ENCODE results near the gene MUC4. TPM values are rescaled to one million over a fixed set of nuclear protein-coding genes. Genes with fewer than 3 reads are reported as not detected.
"Not testable (repeated sequence)": the region's sequence is repeated elsewhere in the genome, so short reads cannot be mapped to it uniquely, and the experiment has no call there.

The MUC4 gene
- total and polyA plus RNA-seq, 2 experiments from 2014 or later: 1.3 TPM

DNA sequence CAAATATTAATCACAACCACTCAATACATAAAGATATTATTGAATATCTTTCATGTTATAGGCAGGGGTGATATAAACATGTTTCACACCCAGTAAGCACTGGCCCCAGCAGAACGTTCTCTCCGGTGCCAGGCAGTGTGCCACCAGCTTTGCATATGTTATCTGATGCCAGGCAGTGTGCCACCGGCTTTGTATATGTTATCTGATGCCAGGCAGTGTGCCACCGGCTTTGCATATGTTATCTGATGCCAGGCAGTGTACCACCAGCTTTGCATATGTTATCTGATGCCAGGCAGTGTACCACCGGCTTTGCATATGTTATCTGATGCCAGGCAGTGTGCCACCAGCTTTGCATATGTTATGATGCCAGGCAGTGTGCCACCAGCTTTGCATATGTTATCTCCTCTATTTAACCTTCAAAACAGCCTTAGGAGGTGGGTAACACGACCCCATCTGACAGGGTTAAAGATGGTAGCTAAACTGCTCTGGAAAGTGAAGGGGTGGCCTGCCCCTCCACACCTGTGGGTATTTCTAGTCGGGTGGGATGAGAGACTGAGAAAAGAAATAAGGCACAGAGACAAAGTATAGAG is 84.0 kb downstream of the MUC4 start (continued):
- TF ChIP-seq, protein P1, sequence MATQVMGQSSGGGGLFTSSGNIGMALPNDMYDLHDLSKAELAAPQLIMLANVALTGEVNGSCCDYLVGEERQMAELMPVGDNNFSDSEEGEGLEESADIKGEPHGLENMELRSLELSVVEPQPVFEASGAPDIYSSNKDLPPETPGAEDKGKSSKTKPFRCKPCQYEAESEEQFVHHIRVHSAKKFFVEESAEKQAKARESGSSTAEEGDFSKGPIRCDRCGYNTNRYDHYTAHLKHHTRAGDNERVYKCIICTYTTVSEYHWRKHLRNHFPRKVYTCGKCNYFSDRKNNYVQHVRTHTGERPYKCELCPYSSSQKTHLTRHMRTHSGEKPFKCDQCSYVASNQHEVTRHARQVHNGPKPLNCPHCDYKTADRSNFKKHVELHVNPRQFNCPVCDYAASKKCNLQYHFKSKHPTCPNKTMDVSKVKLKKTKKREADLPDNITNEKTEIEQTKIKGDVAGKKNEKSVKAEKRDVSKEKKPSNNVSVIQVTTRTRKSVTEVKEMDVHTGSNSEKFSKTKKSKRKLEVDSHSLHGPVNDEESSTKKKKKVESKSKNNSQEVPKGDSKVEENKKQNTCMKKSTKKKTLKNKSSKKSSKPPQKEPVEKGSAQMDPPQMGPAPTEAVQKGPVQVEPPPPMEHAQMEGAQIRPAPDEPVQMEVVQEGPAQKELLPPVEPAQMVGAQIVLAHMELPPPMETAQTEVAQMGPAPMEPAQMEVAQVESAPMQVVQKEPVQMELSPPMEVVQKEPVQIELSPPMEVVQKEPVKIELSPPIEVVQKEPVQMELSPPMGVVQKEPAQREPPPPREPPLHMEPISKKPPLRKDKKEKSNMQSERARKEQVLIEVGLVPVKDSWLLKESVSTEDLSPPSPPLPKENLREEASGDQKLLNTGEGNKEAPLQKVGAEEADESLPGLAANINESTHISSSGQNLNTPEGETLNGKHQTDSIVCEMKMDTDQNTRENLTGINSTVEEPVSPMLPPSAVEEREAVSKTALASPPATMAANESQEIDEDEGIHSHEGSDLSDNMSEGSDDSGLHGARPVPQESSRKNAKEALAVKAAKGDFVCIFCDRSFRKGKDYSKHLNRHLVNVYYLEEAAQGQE (IDR thresholded peaks at IDR 0.05; ENCODE audit: unreplicated experiment): no peak

DNA sequence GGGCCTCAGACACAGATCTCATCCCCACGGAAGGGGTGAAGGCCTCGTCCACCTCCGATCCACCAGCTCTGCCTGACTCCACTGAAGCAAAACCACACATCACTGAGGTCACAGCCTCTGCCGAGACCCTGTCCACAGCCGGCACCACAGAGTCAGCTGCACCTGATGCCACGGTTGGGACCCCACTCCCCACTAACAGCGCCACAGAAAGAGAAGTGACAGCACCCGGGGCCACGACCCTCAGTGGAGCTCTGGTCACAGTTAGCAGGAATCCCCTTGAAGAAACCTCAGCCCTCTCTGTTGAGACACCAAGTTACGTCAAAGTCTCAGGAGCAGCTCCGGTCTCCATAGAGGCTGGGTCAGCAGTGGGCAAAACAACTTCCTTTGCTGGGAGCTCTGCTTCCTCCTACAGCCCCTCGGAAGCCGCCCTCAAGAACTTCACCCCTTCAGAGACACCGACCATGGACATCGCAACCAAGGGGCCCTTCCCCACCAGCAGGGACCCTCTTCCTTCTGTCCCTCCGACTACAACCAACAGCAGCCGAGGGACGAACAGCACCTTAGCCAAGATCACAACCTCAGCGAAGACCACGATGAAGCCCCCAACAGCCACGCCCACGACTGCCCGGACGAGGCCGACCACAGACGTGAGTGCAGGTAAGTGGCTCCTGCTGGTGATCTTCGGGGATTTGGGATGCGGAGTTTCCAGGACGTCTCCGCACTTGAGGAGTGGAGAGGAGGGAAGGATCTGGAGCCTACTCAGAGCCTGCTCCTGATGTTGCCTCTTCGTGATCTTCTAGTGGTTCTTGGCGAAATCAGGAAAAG is 85.6 kb downstream of the MUC4 start:
- not testable (repeated sequence) for H3K27ac ChIP-seq (ENCODE audit: low read depth); H2AFZ ChIP-seq; DNase-seq (ENCODE audit: low spot score); H3K4me1 Mint-ChIP-seq; H3K4me3 ChIP-seq; H3K4me1 ChIP-seq (ENCODE audit: insufficient read depth); H3K27me3 ChIP-seq (ENCODE audit: insufficient read depth); H3K27ac Mint-ChIP-seq; H3K36me3 ChIP-seq (ENCODE audit: insufficient read depth); H3K36me3 Mint-ChIP-seq (ENCODE audit: low read depth); H3K4me2 ChIP-seq; H3K27me3 Mint-ChIP-seq (ENCODE audit: insufficient read depth, low read depth, poor library complexity); H3K9me3 Mint-ChIP-seq; H3K79me2 ChIP-seq (replicated peaks; ENCODE audit: insufficient read depth); H3F3A ChIP-seq (replicated peaks; ENCODE audit: low read depth); H4K20me1 ChIP-seq (replicated peaks; ENCODE audit: insufficient read depth); ATAC-seq; H3K4me3 Mint-ChIP-seq; H3K9me2 ChIP-seq (ENCODE audit: insufficient read depth)

DNA sequence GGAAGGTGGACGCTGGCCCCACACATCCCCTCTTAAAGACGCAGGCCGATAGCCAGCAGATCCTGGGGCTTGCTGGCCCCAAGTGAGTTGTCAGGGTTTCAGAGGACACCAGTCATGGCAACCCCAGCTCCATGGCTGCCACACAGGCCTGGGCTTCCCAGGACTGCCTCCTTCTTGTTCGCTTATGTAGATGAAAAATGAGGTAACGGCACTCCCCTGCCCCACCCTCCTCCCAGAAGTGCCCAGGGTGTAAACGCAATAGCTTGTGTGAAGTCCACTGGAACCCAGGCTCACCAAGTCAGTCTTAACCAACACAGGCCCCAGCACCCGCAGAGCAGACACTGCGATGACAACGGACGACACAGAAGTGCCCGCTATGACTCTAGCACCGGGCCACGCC is 87.4 kb downstream of the MUC4 start:
- not testable (repeated sequence) for H3K36me3 Mint-ChIP-seq (ENCODE audit: low read depth); H3F3A ChIP-seq (replicated peaks; ENCODE audit: low read depth); H4K20me1 ChIP-seq (replicated peaks; ENCODE audit: insufficient read depth); H3K27ac Mint-ChIP-seq; H3K9me3 Mint-ChIP-seq; H3K4me1 Mint-ChIP-seq; H3K27me3 Mint-ChIP-seq (ENCODE audit: insufficient read depth, low read depth, poor library complexity); H2AFZ ChIP-seq; H3K4me3 Mint-ChIP-seq; H3K27me3 ChIP-seq (ENCODE audit: insufficient read depth); DNase-seq (ENCODE audit: low spot score); H3K27ac ChIP-seq (ENCODE audit: low read depth); H3K9me2 ChIP-seq (ENCODE audit: insufficient read depth); ATAC-seq; H3K4me2 ChIP-seq; H3K36me3 ChIP-seq (ENCODE audit: insufficient read depth); H3K4me3 ChIP-seq; H3K79me2 ChIP-seq (replicated peaks; ENCODE audit: insufficient read depth); H3K4me1 ChIP-seq (ENCODE audit: insufficient read depth)

DNA sequence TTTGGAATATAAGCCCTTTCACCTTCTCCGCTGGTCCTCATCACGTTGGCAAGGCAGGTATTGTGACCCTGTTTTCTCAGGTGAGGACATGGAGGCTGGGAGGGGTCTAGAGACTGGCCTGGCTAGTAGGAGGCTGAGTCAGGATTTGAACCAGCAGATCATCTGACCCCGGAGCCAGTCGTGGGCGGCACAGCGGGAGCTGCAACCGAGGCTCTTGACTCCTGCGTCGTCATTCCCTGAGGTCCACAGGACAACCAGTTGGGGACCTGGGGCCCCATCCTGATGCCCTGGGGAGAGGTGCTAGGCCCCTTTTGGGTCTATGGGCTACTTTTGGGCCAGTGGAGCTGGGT is 88.8 kb downstream of the MUC4 start:
- not testable (repeated sequence) for H3K4me3 Mint-ChIP-seq; H3K4me2 ChIP-seq; ATAC-seq; H3K36me3 ChIP-seq (ENCODE audit: insufficient read depth); H3K27ac Mint-ChIP-seq; H3F3A ChIP-seq (replicated peaks; ENCODE audit: low read depth); H3K27me3 ChIP-seq (ENCODE audit: insufficient read depth); H3K36me3 Mint-ChIP-seq (ENCODE audit: low read depth); H3K27ac ChIP-seq (ENCODE audit: low read depth); H3K4me3 ChIP-seq; H3K79me2 ChIP-seq (replicated peaks; ENCODE audit: insufficient read depth); H3K9me2 ChIP-seq (ENCODE audit: insufficient read depth); H4K20me1 ChIP-seq (replicated peaks; ENCODE audit: insufficient read depth); DNase-seq (ENCODE audit: low spot score); H2AFZ ChIP-seq; H3K27me3 Mint-ChIP-seq (ENCODE audit: insufficient read depth, low read depth, poor library complexity); H3K9me3 Mint-ChIP-seq
- H3K4me1 Mint-ChIP-seq: peaks cover 18% of the 10 kb centered on the region
- H3K4me1 ChIP-seq (ENCODE audit: insufficient read depth): peaks cover 22% of the 10 kb centered on the region

DNA sequence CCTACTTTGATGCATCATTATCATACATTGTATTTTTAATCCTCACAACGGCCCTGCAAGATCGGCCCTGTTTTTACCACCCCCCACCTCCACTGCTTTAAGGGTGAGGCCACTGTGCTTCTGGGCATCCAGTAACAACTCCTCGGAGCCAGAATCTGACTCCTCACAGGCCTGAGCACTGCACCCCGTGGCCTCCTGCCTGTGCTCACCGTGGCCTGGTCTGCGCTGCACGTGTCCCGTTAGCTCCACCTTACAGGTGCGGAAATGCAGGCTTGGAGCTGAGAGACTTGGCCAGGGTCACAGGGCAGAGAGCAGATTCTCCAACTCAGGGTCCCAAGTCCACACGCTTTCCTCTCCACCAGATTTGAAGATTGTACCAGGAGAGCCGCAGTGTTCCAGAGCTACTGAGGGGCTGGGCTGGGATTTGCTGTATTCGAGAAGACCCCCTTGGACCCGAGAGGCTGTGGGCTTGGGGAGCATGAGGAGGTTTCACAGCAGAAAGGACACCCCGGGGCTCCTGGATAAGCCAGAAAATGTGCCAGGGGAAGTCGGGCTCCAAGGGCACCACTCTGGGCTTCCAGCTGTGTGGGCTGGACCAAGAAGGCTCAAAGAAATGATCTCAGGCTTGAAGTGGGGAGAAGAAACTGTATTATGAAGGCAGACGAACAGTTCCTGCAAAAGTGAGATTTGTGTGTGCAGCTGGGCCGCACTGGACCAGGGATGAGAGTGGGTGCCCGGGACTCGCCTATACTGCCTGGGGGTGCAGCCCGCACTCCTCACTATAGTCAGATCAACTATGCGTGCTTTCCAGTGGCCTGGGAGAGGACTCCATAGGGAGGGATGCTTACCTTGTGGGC is 89.4 kb downstream of the MUC4 start:
- H3K36me3 ChIP-seq (ENCODE audit: insufficient read depth); ATAC-seq; H3K4me3 ChIP-seq; H3K79me2 ChIP-seq (replicated peaks; ENCODE audit: insufficient read depth); H3K27ac ChIP-seq (ENCODE audit: low read depth); H4K20me1 ChIP-seq (replicated peaks; ENCODE audit: insufficient read depth); H3K9me3 Mint-ChIP-seq; H3K27ac Mint-ChIP-seq; H3F3A ChIP-seq (replicated peaks; ENCODE audit: low read depth); H3K36me3 Mint-ChIP-seq (ENCODE audit: low read depth); H3K27me3 Mint-ChIP-seq (ENCODE audit: insufficient read depth, low read depth, poor library complexity); H3K4me2 ChIP-seq; H2AFZ ChIP-seq; DNase-seq (ENCODE audit: low spot score); H3K9me2 ChIP-seq (ENCODE audit: insufficient read depth); H3K27me3 ChIP-seq (ENCODE audit: insufficient read depth); H3K4me3 Mint-ChIP-seq: not testable (repeated sequence)
- peaks cover 23% of the 10 kb centered on the region for H3K4me1 Mint-ChIP-seq
- peaks cover 22% of the 10 kb centered on the region for H3K4me1 ChIP-seq (ENCODE audit: insufficient read depth)
